NCI-H1436 (cell line): ENCODE measurements around the gene KIF6.

Experiments used
- DNase-seq: peaks from one replicate; lab custom pipeline; 2025; lab: John Stamatoyannopoulos, UW

The KIF6 gene

GRCh38 chr6:39381550-39382140, 343.6 kb downstream of the KIF6 start:
- DNase-seq: no peak

GRCh38 chr6:39380837-39381549, 344.2 kb downstream of the KIF6 start:
- no peak for DNase-seq

- no peak for DNase-seq
These were observed 346.2 kb downstream of the KIF6 start for GRCh38 chr6:39378960-39379425.

- no peak for DNase-seq
These were observed 346.8 kb downstream of the KIF6 start for GRCh38 chr6:39378175-39378959.

- DNase-seq: peak; percentile 6
These were observed 347.7 kb downstream of the KIF6 start for GRCh38 chr6:39377539-39377950.

- DNase-seq: no peak
These were observed 349.8 kb downstream of the KIF6 start for GRCh38 chr6:39375405-39375804.

GRCh38 chr6:39370390-39370789, 354.8 kb downstream of the KIF6 start:
- no peak for DNase-seq

GRCh38 chr6:39369987-39370386, 355.2 kb downstream of the KIF6 start:
- no peak for DNase-seq

- no peak for DNase-seq
These were observed 357.5 kb downstream of the KIF6 start for GRCh38 chr6:39367700-39368099.

GRCh38 chr6:39366931-39367618, 358.1 kb downstream of the KIF6 start:
- DNase-seq: no peak

- no peak for DNase-seq
These were observed 359.7 kb downstream of the KIF6 start for GRCh38 chr6:39365281-39366074.

GRCh38 chr6:39363280-39363679, 361.9 kb downstream of the KIF6 start:
- no peak for DNase-seq

- DNase-seq: no peak
These were observed 362.7 kb downstream of the KIF6 start for GRCh38 chr6:39362487-39362865.

GRCh38 chr6:39361657-39362486, 363.3 kb downstream of the KIF6 start:
- DNase-seq: peak; percentile 39

GRCh38 chr6:39360378-39360777, 364.8 kb downstream of the KIF6 start:
- DNase-seq: no peak

- DNase-seq: no peak
These were observed 367.1 kb downstream of the KIF6 start for GRCh38 chr6:39357998-39358686.

- no peak for DNase-seq
These were observed 371.4 kb downstream of the KIF6 start for GRCh38 chr6:39353698-39354315.

- no peak for DNase-seq
These were observed 374.3 kb downstream of the KIF6 start for GRCh38 chr6:39350723-39351505.

GRCh38 chr6:39348740-39349139, 376.5 kb downstream of the KIF6 start:
- no peak for DNase-seq
